ENCODE data around the gene CHST14. TPM values are rescaled to one million over a fixed set of nuclear protein-coding genes. Genes with fewer than 3 reads are reported as not detected.

CHST14 gene
- total and polyA plus RNA-seq, 2 donors, result 5.1 to 11.9 TPM

- Histone ChIP-seq H3K4me3 (ENCODE audit: low read length in 2 of 2) (peak overlapping the region; percentile 52 to 85), H3K27ac (ENCODE audit: low read depth in 1 of 2, low read length in 1 of 2) (no peak overlapping the region), H3K9me3 (ENCODE audit: control insufficient read depth in 2 of 2, insufficient read depth in 1 of 2, low read length in 1 of 2) (peaks cover 0 to 16% of the 10 kb centered on the region in 2 donors), H3K4me1 (ENCODE audit: control insufficient read depth in 2 of 2, insufficient read depth in 2 of 2, low read length in 2 of 2) (peaks cover 35 to 58% of the 10 kb centered on the region in 2 donors), H3K36me3 (ENCODE audit: control insufficient read depth in 2 of 2, insufficient read depth in 2 of 2, low read length in 1 of 2) (no peaks in the 10 kb centered on the region), H3K27me3 (ENCODE audit: control insufficient read depth in 2 of 2, insufficient read depth in 1 of 2, low read length in 1 of 2) (peaks cover 51 to 82% of the 10 kb centered on the region in 2 donors)
- peak in 1 of 9 donors; percentile 43 for DNase-seq (ENCODE audit: low read depth in 6 of 9, low spot score in 9 of 9)
- WGBS, result 11% methylated on average over 15 of the region's 15 CpGs
Observed at GRCh38 chr15:40439461-40439959, 31.3 kb upstream of the CHST14 start.

GRCh38 chr15:40439960-40440742, 30.6 kb upstream of the CHST14 start:
- H3K27ac ChIP-seq (ENCODE audit: low read depth in 1 of 2, low read length in 1 of 2), result no peak overlapping the region
- H3K27me3 ChIP-seq (ENCODE audit: control insufficient read depth in 2 of 2, insufficient read depth in 1 of 2, low read length in 1 of 2), result peaks cover 51 to 76% of the 10 kb centered on the region in 2 donors
- 0% methylated on average over 35 of the region's 35 CpGs for WGBS
- H3K4me3 ChIP-seq (ENCODE audit: low read length in 2 of 2), result peak overlapping the region; percentile 52 to 85
- H3K4me1 ChIP-seq (ENCODE audit: control insufficient read depth in 2 of 2, insufficient read depth in 2 of 2, low read length in 2 of 2), result peaks cover 32 to 52% of the 10 kb centered on the region in 2 donors
- peak in 3 of 9 donors; percentile 19 to 41 (median 21) for DNase-seq (ENCODE audit: low read depth in 6 of 9, low spot score in 9 of 9)
- H3K9me3 ChIP-seq (ENCODE audit: control insufficient read depth in 2 of 2, insufficient read depth in 1 of 2, low read length in 1 of 2), result peaks cover 0 to 16% of the 10 kb centered on the region in 2 donors
- H3K36me3 ChIP-seq (ENCODE audit: control insufficient read depth in 2 of 2, insufficient read depth in 2 of 2, low read length in 1 of 2), result no peaks in the 10 kb centered on the region

GRCh38 chr15:40440743-40441564, 29.8 kb upstream of the CHST14 start, which contains the start of gene BAHD1:
BAHD1 (plus strand) TSS chr15:40440953; CDS start chr15:40458465, 17,512 bp downstream.
- 2% methylated on average over 119 of the region's 119 CpGs for WGBS
- peak within 1 kb of the TSS in 1 of 2 donors; percentile 48 for H3K27ac ChIP-seq (ENCODE audit: low read depth in 1 of 2, low read length in 1 of 2)
- peaks cover 30 to 47% of the 10 kb centered on the region in 2 donors for H3K4me1 ChIP-seq (ENCODE audit: control insufficient read depth in 2 of 2, insufficient read depth in 2 of 2, low read length in 2 of 2)
- no peaks in the 10 kb centered on the region for H3K36me3 ChIP-seq (ENCODE audit: control insufficient read depth in 2 of 2, insufficient read depth in 2 of 2, low read length in 1 of 2)
- peaks cover 48 to 67% of the 10 kb centered on the region in 2 donors for H3K27me3 ChIP-seq (ENCODE audit: control insufficient read depth in 2 of 2, insufficient read depth in 1 of 2, low read length in 1 of 2)
- DNase-seq (ENCODE audit: low read depth in 6 of 9, low spot score in 9 of 9), result peak; percentile 70 to 96 (median 86)
- peak within 1 kb of the TSS; percentile 54 to 85 for H3K4me3 ChIP-seq (ENCODE audit: low read length in 2 of 2)
- H3K9me3 ChIP-seq (ENCODE audit: control insufficient read depth in 2 of 2, insufficient read depth in 1 of 2, low read length in 1 of 2), result peaks cover 0 to 16% of the 10 kb centered on the region in 2 donors

- H3K4me1 ChIP-seq (ENCODE audit: control insufficient read depth in 2 of 2, insufficient read depth in 2 of 2, low read length in 2 of 2), result peaks cover 22 to 38% of the 10 kb centered on the region in 2 donors
- H3K36me3 ChIP-seq (ENCODE audit: control insufficient read depth in 2 of 2, insufficient read depth in 2 of 2, low read length in 1 of 2), result no peaks in the 10 kb centered on the region
- under 1% methylated on average over 119 of the region's 119 CpGs for WGBS
- peaks cover 0 to 8% of the 10 kb centered on the region in 2 donors for H3K9me3 ChIP-seq (ENCODE audit: control insufficient read depth in 2 of 2, insufficient read depth in 1 of 2, low read length in 1 of 2)
- peaks cover 40 to 59% of the 10 kb centered on the region in 2 donors for H3K27me3 ChIP-seq (ENCODE audit: control insufficient read depth in 2 of 2, insufficient read depth in 1 of 2, low read length in 1 of 2)
- no peak overlapping the region for H3K27ac ChIP-seq (ENCODE audit: low read depth in 1 of 2, low read length in 1 of 2)
- peak overlapping the region; percentile 54 to 85 for H3K4me3 ChIP-seq (ENCODE audit: low read length in 2 of 2)
- peak in 1 of 9 donors; percentile 28 for DNase-seq (ENCODE audit: low read depth in 6 of 9, low spot score in 9 of 9)
Observed at GRCh38 chr15:40441565-40442531, 28.9 kb upstream of the CHST14 start.

- DNase-seq (ENCODE audit: low read depth in 6 of 9, low spot score in 9 of 9), result no peak
- no peak overlapping the region for H3K4me3 ChIP-seq (ENCODE audit: low read length in 2 of 2)
- H3K36me3 ChIP-seq (ENCODE audit: control insufficient read depth in 2 of 2, insufficient read depth in 2 of 2, low read length in 1 of 2), result no peaks in the 10 kb centered on the region
- peaks cover 20 to 30% of the 10 kb centered on the region in 2 donors for H3K4me1 ChIP-seq (ENCODE audit: control insufficient read depth in 2 of 2, insufficient read depth in 2 of 2, low read length in 2 of 2)
- H3K27me3 ChIP-seq (ENCODE audit: control insufficient read depth in 2 of 2, insufficient read depth in 1 of 2, low read length in 1 of 2), result peaks cover 30 to 44% of the 10 kb centered on the region in 2 donors
- H3K27ac ChIP-seq (ENCODE audit: low read depth in 1 of 2, low read length in 1 of 2), result no peak overlapping the region
- peaks cover 0 to 5% of the 10 kb centered on the region in 2 donors for H3K9me3 ChIP-seq (ENCODE audit: control insufficient read depth in 2 of 2, insufficient read depth in 1 of 2, low read length in 1 of 2)
- WGBS, result 98% methylated on average over 4 of the region's 4 CpGs
Observed at GRCh38 chr15:40443255-40443654, 27.5 kb upstream of the CHST14 start.

GRCh38 chr15:40443846-40444245, 26.9 kb upstream of the CHST14 start:
- no peak overlapping the region for H3K4me3 ChIP-seq (ENCODE audit: low read length in 2 of 2)
- peaks cover 24 to 39% of the 10 kb centered on the region in 2 donors for H3K27me3 ChIP-seq (ENCODE audit: control insufficient read depth in 2 of 2, insufficient read depth in 1 of 2, low read length in 1 of 2)
- peaks cover 0 to 2% of the 10 kb centered on the region in 2 donors for H3K9me3 ChIP-seq (ENCODE audit: control insufficient read depth in 2 of 2, insufficient read depth in 1 of 2, low read length in 1 of 2)
- peaks cover 20 to 28% of the 10 kb centered on the region in 2 donors for H3K4me1 ChIP-seq (ENCODE audit: control insufficient read depth in 2 of 2, insufficient read depth in 2 of 2, low read length in 2 of 2)
- 96% methylated on average over 3 of the region's 3 CpGs for WGBS
- no peak overlapping the region for H3K27ac ChIP-seq (ENCODE audit: low read depth in 1 of 2, low read length in 1 of 2)
- H3K36me3 ChIP-seq (ENCODE audit: control insufficient read depth in 2 of 2, insufficient read depth in 2 of 2, low read length in 1 of 2), result no peaks in the 10 kb centered on the region
- DNase-seq (ENCODE audit: low read depth in 6 of 9, low spot score in 9 of 9), result no peak

- no peaks in the 10 kb centered on the region for H3K9me3 ChIP-seq (ENCODE audit: control insufficient read depth in 2 of 2, insufficient read depth in 1 of 2, low read length in 1 of 2)
- no peak for DNase-seq (ENCODE audit: low read depth in 6 of 9, low spot score in 9 of 9)
- H3K4me3 ChIP-seq (ENCODE audit: low read length in 2 of 2), result no peak overlapping the region
- 90% methylated on average over 5 of the region's 5 CpGs for WGBS
- H3K4me1 ChIP-seq (ENCODE audit: control insufficient read depth in 2 of 2, insufficient read depth in 2 of 2, low read length in 2 of 2), result peaks cover 18 to 20% of the 10 kb centered on the region in 2 donors
- H3K27me3 ChIP-seq (ENCODE audit: control insufficient read depth in 2 of 2, insufficient read depth in 1 of 2, low read length in 1 of 2), result peaks cover 15 to 30% of the 10 kb centered on the region in 2 donors
- H3K27ac ChIP-seq (ENCODE audit: low read depth in 1 of 2, low read length in 1 of 2), result no peak overlapping the region
- no peaks in the 10 kb centered on the region for H3K36me3 ChIP-seq (ENCODE audit: control insufficient read depth in 2 of 2, insufficient read depth in 2 of 2, low read length in 1 of 2)
Observed at GRCh38 chr15:40444736-40445135, 26.0 kb upstream of the CHST14 start.

GRCh38 chr15:40445421-40445922, 25.3 kb upstream of the CHST14 start:
- Histone ChIP-seq H3K36me3 (ENCODE audit: control insufficient read depth in 2 of 2, insufficient read depth in 2 of 2, low read length in 1 of 2) (peaks cover 0 to 2% of the 10 kb centered on the region in 2 donors), H3K9me3 (ENCODE audit: control insufficient read depth in 2 of 2, insufficient read depth in 1 of 2, low read length in 1 of 2) (no peaks in the 10 kb centered on the region), H3K27me3 (ENCODE audit: control insufficient read depth in 2 of 2, insufficient read depth in 1 of 2, low read length in 1 of 2) (peaks cover 9 to 22% of the 10 kb centered on the region in 2 donors), H3K4me3 (ENCODE audit: low read length in 2 of 2) (no peak overlapping the region), H3K27ac (ENCODE audit: low read depth in 1 of 2, low read length in 1 of 2) (no peak overlapping the region), H3K4me1 (ENCODE audit: control insufficient read depth in 2 of 2, insufficient read depth in 2 of 2, low read length in 2 of 2) (peaks cover 11 to 12% of the 10 kb centered on the region in 2 donors)
- no peak for DNase-seq (ENCODE audit: low read depth in 6 of 9, low spot score in 9 of 9)
- WGBS, result 93% methylated on average over 9 of the region's 9 CpGs

Measured in thymus (tissue), 11 donors.